IMR-90 (cell line): ENCODE results near the gene ERMARD. TPM values are rescaled to one million over a fixed set of nuclear protein-coding genes. Genes with fewer than 3 reads are reported as not detected.
A peak's percentile ranks its signal among the peaks of the same experiment; 100 is the strongest.

Source experiments
- ATAC-seq: fragments of 200-7000 bp; cut with Tn5 transposase; 2 replicates; pipeline ENCODE4 v1.9.1; 2020; ENCODE audit warnings: low read depth, mild to moderate bottlenecking, moderate library complexity
- BruUV-seq: library from RNA; stranded (reverse); fragments of 400-500 nt; replicated peaks from 2 replicates; lab custom pipeline; 2021; lab: Mats Ljungman, UMichigan
- CTCF ChIA-PET: fragments of 300-600 bp; formaldehyde crosslinking; extraction: SDS; loops from one replicate; lab custom pipeline; 2021; ENCODE audit warnings: antibody characterized with exemption; lab: Yijun Ruan, JAX
- POLR2A ChIA-PET: fragments of 300-600 bp; sonication (Branson Sonifier 250); formaldehyde crosslinking; loops from one replicate; lab custom pipeline; 2022; ENCODE audit warnings: antibody characterized with exemption; ENCODE audit not compliant: unreplicated experiment; lab: Charles Lee
- DNase-seq: peaks from one replicate; pipeline ENCODE4 v3.0.0; 2013
- H2AFZ ChIP-seq: replicated peaks from 2 replicates; pipeline ENCODE3; 2013; ENCODE audit warnings: low read length, mild to moderate bottlenecking; ENCODE audit not compliant: poor library complexity
- H2AK5ac ChIP-seq: 2 replicates; pipeline ENCODE4 v1.6.1; 2013; ENCODE audit warnings: low read depth, low read length, inconsistent platforms
- H2AK9ac ChIP-seq: replicated peaks from 2 replicates; pipeline ENCODE3; 2013; ENCODE audit warnings: mild to moderate bottlenecking, low read depth, low read length, moderate library complexity; ENCODE audit not compliant: poor library complexity
- H2BK120ac ChIP-seq: 2 replicates; pipeline ENCODE4 v1.6.1; 2013; ENCODE audit warnings: low read depth, low read length, inconsistent platforms
- H2BK15ac ChIP-seq: 3 replicates; pipeline ENCODE4 v1.6.1; 2013; ENCODE audit warnings: low read depth, low read length, inconsistent platforms
- H2BK20ac ChIP-seq: 2 replicates; pipeline ENCODE4 v1.6.1; 2013; ENCODE audit warnings: low read depth, mild to moderate bottlenecking, inconsistent platforms, low read length, moderate library complexity
- H2BK5ac ChIP-seq: 2 replicates; pipeline ENCODE4 v1.6.1; 2013; ENCODE audit warnings: mild to moderate bottlenecking, low read depth, low read length, inconsistent platforms; ENCODE audit not compliant: poor library complexity, severe bottlenecking
- H3K14ac ChIP-seq: replicated peaks from 2 replicates; pipeline ENCODE4 v1.6.1; 2013; ENCODE audit warnings: low read depth, low read length, inconsistent platforms
- H3K18ac ChIP-seq: 2 replicates; pipeline ENCODE4 v1.6.1; 2013; ENCODE audit warnings: low read depth, low read length, control low read depth
- H3K23ac ChIP-seq: 2 replicates; pipeline ENCODE4 v1.6.1; 2013; ENCODE audit warnings: low read depth, low read length, inconsistent platforms
- H3K27ac ChIP-seq: 2 replicates; pipeline ENCODE4 v1.5.1; 2013; ENCODE audit warnings: mild to moderate bottlenecking, control low read depth, low read length; ENCODE audit not compliant: insufficient read depth
- H3K27me3 ChIP-seq: 2 replicates; pipeline ENCODE4 v1.6.1; 2013; ENCODE audit warnings: low read length; ENCODE audit not compliant: control insufficient read depth, insufficient read depth
- H3K36me3 ChIP-seq: 2 replicates; pipeline ENCODE4 v1.6.1; 2013; ENCODE audit warnings: low read length, mixed read lengths; ENCODE audit not compliant: control insufficient read depth, insufficient read depth
- H3K4ac ChIP-seq: 2 replicates; pipeline ENCODE4 v1.6.1; 2013; ENCODE audit warnings: low read depth, low read length, inconsistent platforms
- H3K4me1 ChIP-seq: 2 replicates; pipeline ENCODE4 v1.6.1; 2013; ENCODE audit warnings: low read length, mixed read lengths; ENCODE audit not compliant: control insufficient read depth, insufficient read depth
- H3K4me2 ChIP-seq: 2 replicates; pipeline ENCODE4 v1.6.1; 2013; ENCODE audit warnings: low read depth, mild to moderate bottlenecking, control low read depth, low read length, moderate library complexity
- H3K4me3 ChIP-seq: 2 replicates; pipeline ENCODE4 v1.5.1; 2013; ENCODE audit warnings: low read depth, mild to moderate bottlenecking, control low read depth, low read length, moderate library complexity; ENCODE audit not compliant: insufficient read depth
- H3K56ac ChIP-seq: 2 replicates; pipeline ENCODE4 v1.6.1; 2013; ENCODE audit warnings: low read length, inconsistent platforms; ENCODE audit not compliant: insufficient read depth; ENCODE audit errors: extremely low read depth
- H3K79me1 ChIP-seq, 2 experiments: 2 replicates each; pipeline ENCODE4 v1.6.1; 2013; ENCODE audit warnings: low read length in 2 of 2, inconsistent platforms in 1 of 2, low read depth in 1 of 2
- H3K9ac ChIP-seq: 2 replicates; pipeline ENCODE4 v1.6.1; 2013; ENCODE audit warnings: low read depth, low read length, control low read depth
- H3K9me1 ChIP-seq: 2 replicates; pipeline ENCODE4 v1.6.1; 2013; ENCODE audit warnings: low read length, inconsistent platforms; ENCODE audit not compliant: insufficient read depth
- H3K9me3 ChIP-seq: 2 replicates; pipeline ENCODE4 v1.6.1; 2013; ENCODE audit warnings: low read length; ENCODE audit not compliant: control insufficient read depth, insufficient read depth
- H4K20me1 ChIP-seq: 2 replicates; pipeline ENCODE4 v1.6.1; 2013; ENCODE audit warnings: low read length, inconsistent platforms; ENCODE audit not compliant: insufficient read depth
- H4K5ac ChIP-seq: 2 replicates; pipeline ENCODE4 v1.6.1; 2013; ENCODE audit warnings: mild to moderate bottlenecking, low read depth, low read length, control low read depth
- H4K8ac ChIP-seq, 2 experiments: 2 replicates each; pipeline ENCODE4 v1.6.1; 2013; ENCODE audit warnings: low read depth in 2 of 2, low read length in 2 of 2, control low read depth in 1 of 2, inconsistent platforms in 1 of 2
- H4K91ac ChIP-seq: 2 replicates; pipeline ENCODE4 v1.6.1; 2013; ENCODE audit warnings: low read depth, low read length, inconsistent platforms; ENCODE audit not compliant: insufficient read depth
- CEBPB ChIP-seq: IDR thresholded peaks from 2 replicates; pipeline ENCODE4 v1.6.1; 2012; ENCODE audit warnings: low read depth, low read length, improper control_type of control experiment
- CHD1 ChIP-seq: IDR thresholded peaks from 2 replicates; pipeline ENCODE4 v1.6.1; 2012; ENCODE audit warnings: low read depth, low read length, improper control_type of control experiment
- MAFK ChIP-seq: IDR thresholded peaks from 2 replicates; pipeline ENCODE4 v1.6.1; 2012; ENCODE audit warnings: low read depth, low read length, improper control_type of control experiment
- MXI1 ChIP-seq: IDR thresholded peaks from 2 replicates; pipeline ENCODE4 v1.6.1; 2012; ENCODE audit warnings: low read depth, mild to moderate bottlenecking, low read length, moderate library complexity, borderline replicate concordance
- NFE2L2 ChIP-seq: fragments of 150-350 bp; IDR thresholded peaks from 2 replicates; pipeline ENCODE4 v1.6.1; 2016; ENCODE audit warnings: low read depth, mild to moderate bottlenecking, low read length
- RCOR1 ChIP-seq: IDR thresholded peaks from 2 replicates; pipeline ENCODE4 v1.6.1; 2012; ENCODE audit warnings: mild to moderate bottlenecking, low read length, improper control_type of control experiment; ENCODE audit not compliant: insufficient replicate concordance
- RFX5 ChIP-seq: IDR thresholded peaks from 2 replicates; pipeline ENCODE4 v1.8.0; 2012; ENCODE audit warnings: low read depth, mild to moderate bottlenecking, low read length, moderate library complexity
- WGBS, 2 experiments: methylation state at CpG; one replicate each; pipeline versions ENCODE4 v1.1.5 to v1.1.7; 2013; ENCODE audit warnings: missing lambda C conversion rate in 2 of 2; ENCODE audit not compliant: insufficient read length in 1 of 2; ENCODE audit errors: extremely low coverage in 2 of 2; 5-methylcytosine and 5-hydroxymethylcytosine counted together
- dilution Hi-C: fragments of 300-500 bp; cut with HindIII; formaldehyde crosslinking; loops from one replicate; pipeline ENCODE4 v1.14.3; 2018; ENCODE audit warnings: low sequenced_read_pairs; ENCODE audit not compliant: unreplicated experiment
- in situ Hi-C: fragments of 300-500 bp; cut with MboI; formaldehyde crosslinking; loops from 3 replicates; pipeline ENCODE4 v1.14.3; 2019; ENCODE audit warnings: low sequenced_read_pairs, inconsistent platforms, mixed read lengths
- intact Hi-C: fragments of 100-400 bp; cut with micrococcal nuclease; formaldehyde crosslinking; loops from 2 replicates; pipeline ENCODE4 v1.10.0; 2022
- polyA plus RNA-seq, 3 experiments: library from polyadenylated mRNA; depleted of rRNA; stranded (reverse); fragments of >200 nt; gene quantifications; 2 replicates each; pipeline ENCODE4 v1.2.3, GENCODE V29; 2012; ENCODE audit warnings: low replicate concordance in 1 of 3
- total RNA-seq: library from RNA; depleted of rRNA; stranded (reverse); fragments of >200 nt; gene quantifications from 2 replicates; pipeline ENCODE4 v1.2.3, GENCODE V29; 2012
- TF ChIP-seq, protein P1 (sequence below): fragments of 150-350 bp; IDR thresholded peaks from 2 replicates; pipeline ENCODE4 v1.6.1; 2016; ENCODE audit warnings: low read depth, mild to moderate bottlenecking, low read length, moderate library complexity, borderline replicate concordance
- TF ChIP-seq, protein P2 (sequence below): fragments of 150-350 bp; IDR thresholded peaks from 2 replicates; pipeline ENCODE4 v1.6.1; 2017; ENCODE audit warnings: mild to moderate bottlenecking, antibody characterized with exemption, low read length, low read depth

The ERMARD gene
- total and polyA plus RNA-seq, 2 of the 4 experiments (the other 2 are of a cell fraction): 15.1 to 25.4 TPM

DNA sequence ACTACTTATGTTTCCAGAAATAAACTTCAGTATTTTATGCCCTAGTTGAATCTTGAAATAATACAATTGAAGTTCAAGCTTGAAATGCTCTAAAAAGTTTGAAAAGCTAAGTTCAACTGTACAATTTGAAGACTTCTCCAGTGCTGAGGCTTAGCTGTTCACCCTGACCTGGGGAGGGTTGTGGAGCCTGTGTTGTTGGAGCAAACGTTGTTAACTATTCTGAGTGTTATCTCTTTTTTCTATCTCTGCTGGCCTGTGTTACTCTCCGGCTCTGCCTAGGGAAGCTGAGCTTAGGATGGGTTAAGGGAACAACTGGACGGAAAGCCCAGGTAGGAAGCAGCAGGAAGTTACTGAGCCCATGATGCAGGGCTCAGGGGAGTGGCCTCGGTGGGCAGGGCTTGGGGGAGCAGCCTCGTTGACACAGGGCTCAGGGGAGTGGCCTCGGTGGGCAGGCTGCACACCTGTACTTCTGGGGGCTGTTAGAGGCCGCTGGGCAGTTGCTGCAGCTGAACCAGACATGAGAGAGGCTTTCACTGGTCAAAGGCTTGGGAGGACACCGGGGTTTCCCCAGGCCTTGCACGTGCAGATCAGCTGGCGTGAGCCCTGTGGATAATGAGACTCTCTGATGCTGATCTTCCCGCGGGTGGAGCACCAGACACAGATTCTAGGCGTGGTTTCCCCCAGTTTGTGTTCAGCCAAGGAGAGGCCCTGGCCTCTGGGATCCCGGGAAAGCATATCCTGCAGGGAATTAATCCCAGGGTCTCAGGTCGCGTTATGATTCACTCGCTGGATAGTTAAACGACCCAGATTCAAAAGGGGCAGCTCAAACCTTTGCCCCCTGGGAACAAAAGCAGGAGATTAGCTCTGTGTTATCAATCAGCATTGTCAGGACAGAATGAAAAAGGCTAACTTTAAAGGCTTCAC is 58.9 kb downstream of the ERMARD start:
- Histone ChIP-seq H4K5ac (no peak overlapping the region), H3K23ac (no peak overlapping the region), H3K9me1 (no peaks in the 10 kb centered on the region), H3K79me1 (no peaks in the 10 kb centered on the region), H2AK5ac (no peak overlapping the region), H4K8ac (no peak overlapping the region), H2AK9ac (no peak overlapping the region), H3K27me3 (peaks cover 25% of the 10 kb centered on the region), H3K14ac (no peak overlapping the region), H2BK120ac (no peak overlapping the region), H2BK20ac (no peak overlapping the region), H3K18ac (no peak overlapping the region), H2BK15ac (no peak overlapping the region), H3K9me3 (no peaks in the 10 kb centered on the region), H3K4me3 (no peak overlapping the region), H4K91ac (no peak overlapping the region), H3K4me2 (no peak overlapping the region), H2BK5ac (no peak overlapping the region), H3K9ac (no peak overlapping the region), H3K36me3 (no peaks in the 10 kb centered on the region), H3K4ac (no peak overlapping the region), H3K56ac (no peak overlapping the region), H4K20me1 (no peaks in the 10 kb centered on the region), H3K27ac (no peak overlapping the region), H2AFZ (peak overlapping the region; percentile 32), H3K4me1 (no peaks in the 10 kb centered on the region)
- CTCF ChIA-PET: interaction anchor here (1.1 kb wide), 1 partner anchor 21 kb away, joined by 3 read pairs; no protein-coding TSS in a partner anchor
- TF ChIP-seq, protein P1, sequence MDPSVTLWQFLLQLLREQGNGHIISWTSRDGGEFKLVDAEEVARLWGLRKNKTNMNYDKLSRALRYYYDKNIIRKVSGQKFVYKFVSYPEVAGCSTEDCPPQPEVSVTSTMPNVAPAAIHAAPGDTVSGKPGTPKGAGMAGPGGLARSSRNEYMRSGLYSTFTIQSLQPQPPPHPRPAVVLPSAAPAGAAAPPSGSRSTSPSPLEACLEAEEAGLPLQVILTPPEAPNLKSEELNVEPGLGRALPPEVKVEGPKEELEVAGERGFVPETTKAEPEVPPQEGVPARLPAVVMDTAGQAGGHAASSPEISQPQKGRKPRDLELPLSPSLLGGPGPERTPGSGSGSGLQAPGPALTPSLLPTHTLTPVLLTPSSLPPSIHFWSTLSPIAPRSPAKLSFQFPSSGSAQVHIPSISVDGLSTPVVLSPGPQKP: no peak
- no peak for TF ChIP-seq MAFK
- TF ChIP-seq RFX5: no peak
- TF ChIP-seq CEBPB: no peak
- TF ChIP-seq CHD1: no peak
- TF ChIP-seq, protein P2, sequence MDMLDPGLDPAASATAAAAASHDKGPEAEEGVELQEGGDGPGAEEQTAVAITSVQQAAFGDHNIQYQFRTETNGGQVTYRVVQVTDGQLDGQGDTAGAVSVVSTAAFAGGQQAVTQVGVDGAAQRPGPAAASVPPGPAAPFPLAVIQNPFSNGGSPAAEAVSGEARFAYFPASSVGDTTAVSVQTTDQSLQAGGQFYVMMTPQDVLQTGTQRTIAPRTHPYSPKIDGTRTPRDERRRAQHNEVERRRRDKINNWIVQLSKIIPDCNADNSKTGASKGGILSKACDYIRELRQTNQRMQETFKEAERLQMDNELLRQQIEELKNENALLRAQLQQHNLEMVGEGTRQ: no peak
- TF ChIP-seq RCOR1: no peak
- TF ChIP-seq MXI1: no peak
- no peak for TF ChIP-seq NFE2L2
- in situ Hi-C loops: no loop called here
- intact Hi-C loops: no loop called here
- no TSS peak for BruUV-seq
- dilution Hi-C loops: no loop called here
- POLR2A ChIA-PET: no interaction called here
- WGBS, 2 experiments: 29% methylated on average over 4 of the region's 18 CpGs; no CpG with 5 or more reads in 1 of the 2 experiments
- no peak for DNase-seq
- no peak for ATAC-seq
